Subcutaneous adipose tissue (tissue), 4 donors: ENCODE results near the gene LUC7L3. TPM values are rescaled to one million over a fixed set of nuclear protein-coding genes. Genes with fewer than 3 reads are reported as not detected.

Experiments
- CTCF ChIP-seq: fragments of 450-650 bp; IDR thresholded peaks from one replicate; pipeline ENCODE4 v1.5.1; 2016; ENCODE audit warnings: low read depth, mild to moderate bottlenecking, control low read depth, antibody characterized with exemption, moderate library complexity
- total RNA-seq, 4 donors: library from RNA; depleted of rRNA; stranded (reverse); fragments of >200 nt; gene quantifications; one replicate each; pipeline ENCODE4 v1.1.0, GENCODE V29; 2016

The LUC7L3 gene
- total RNA-seq, 4 donors from 2014 or later: 79.9 to 101 (median 82.2) TPM

- no peak for TF ChIP-seq CTCF
Observed at GRCh38 chr17:50677851-50678375, 41.5 kb upstream of the LUC7L3 start.

GRCh38 chr17:50679008-50679544, 40.3 kb upstream of the LUC7L3 start:
- no peak for TF ChIP-seq CTCF

GRCh38 chr17:50680126-50680525, 39.3 kb upstream of the LUC7L3 start:
- TF ChIP-seq CTCF: no peak

- no peak for TF ChIP-seq CTCF
Observed at GRCh38 chr17:50681263-50682200, 37.9 kb upstream of the LUC7L3 start.

- no peak for TF ChIP-seq CTCF
Observed at GRCh38 chr17:50682441-50682840, 37.0 kb upstream of the LUC7L3 start.

GRCh38 chr17:50682938-50683337, 36.5 kb upstream of the LUC7L3 start:
- no peak for TF ChIP-seq CTCF
